ENCODE measurements around the gene IGF2.

- no peak for TF ChIP-seq CTCF (optimal IDR thresholded peaks at IDR 0.05 in 1 of 3, IDR thresholded peaks at IDR 0.05 in 1 of 3, conservative IDR thresholded peaks at IDR 0.05 in 1 of 3; ENCODE audit: extremely low read depth in 1 of 3, insufficient read depth in 2 of 3, low read length in 3 of 3)
- no peak for TF ChIP-seq EZH2 (IDR thresholded peaks at IDR 0.05; ENCODE audit: low read length)
Measured at GRCh38 chr11:2107521-2107920, 31.7 kb downstream of the IGF2 start.
